SK-N-SH (cell line): Measurements from ENCODE around the gene GHR. TPM values are rescaled to one million over a fixed set of nuclear protein-coding genes. Genes with fewer than 3 reads are reported as not detected.

Source experiments
- CTCF ChIA-PET: fragments of 300-600, 350-600 bp; formaldehyde crosslinking; extraction: SDS; loops from one replicate; lab custom pipeline; 2021; lab: Yijun Ruan, JAX
- POLR2A ChIA-PET: fragments of 350-600 bp; sonication (Branson Sonifier 250); formaldehyde crosslinking; extraction: SDS; loops from one replicate; lab custom pipeline; 2020; ENCODE audit warnings: antibody characterized with exemption, inconsistent platforms; lab: Yijun Ruan, JAX
- DNase-seq: peaks from one replicate; pipeline ENCODE4 v3.0.0; 2012
- H2AFZ ChIP-seq: fragments of 200-600 bp; sonication (generic); 2 replicates; pipeline ENCODE4 v1.8.1; 2016; ENCODE audit warnings: antibody characterized with exemption, mild to moderate bottlenecking, low read depth
- H3F3A ChIP-seq: fragments of 200-600 bp; sonication (generic); replicated peaks from 2 replicates; pipeline ENCODE3; 2016; ENCODE audit warnings: antibody characterized with exemption, mild to moderate bottlenecking; ENCODE audit not compliant: insufficient read depth
- H3K27ac ChIP-seq, 2 experiments: fragments of 200-500 bp in 1 of 2; fragments of 200-600 bp in 1 of 2; sonication (Bioruptor generic) in 1 of 2; sonication (generic), shearing (Covaris generic) in 1 of 2; 2 replicates each; pipeline versions ENCODE4 v1.5.1 to v1.6.1; 2014 to 2016; ENCODE audit warnings: low read depth in 2 of 2, inconsistent platforms in 1 of 2, low read length in 1 of 2, mild to moderate bottlenecking in 1 of 2, mixed read lengths in 1 of 2
- H3K27me3 ChIP-seq: fragments of 200-600 bp; sonication (generic), shearing (Covaris generic); 2 replicates; pipeline ENCODE4 v1.6.1; 2016; ENCODE audit warnings: mixed run types; ENCODE audit not compliant: insufficient read depth
- H3K36me3 ChIP-seq, 2 experiments: fragments of 200-500 bp in 1 of 2; fragments of 200-600 bp in 1 of 2; sonication (Bioruptor generic) in 1 of 2; sonication (generic) in 1 of 2; replicated peaks in 1 of 2; 2 replicates each; pipeline versions ENCODE3 to v1.5.1; 2014 to 2016; ENCODE audit warnings: low read length in 1 of 2, mild to moderate bottlenecking in 1 of 2; ENCODE audit not compliant: insufficient read depth in 2 of 2, control insufficient read depth in 1 of 2
- H3K4me1 ChIP-seq, 2 experiments: fragments of 200-500 bp in 1 of 2; fragments of 200-600 bp in 1 of 2; sonication (Bioruptor generic) in 1 of 2; sonication (generic), shearing (Covaris generic) in 1 of 2; 2 replicates each; pipeline versions ENCODE4 v1.5.1 to v1.6.1; 2014 to 2016; ENCODE audit warnings: low read depth in 1 of 2, low read length in 1 of 2, mixed run types in 1 of 2; ENCODE audit not compliant: insufficient read depth in 2 of 2, control insufficient read depth in 1 of 2
- H3K4me2 ChIP-seq: fragments of 200-600 bp; sonication (generic), shearing (Covaris generic); 2 replicates; pipeline ENCODE4 v1.6.1; 2017; ENCODE audit warnings: mixed run types
- H3K4me3 ChIP-seq, 2 experiments: fragments of 200-500 bp in 1 of 2; fragments of 200-600 bp in 1 of 2; sonication (Bioruptor generic) in 1 of 2; sonication (generic), shearing (Covaris generic) in 1 of 2; 2 replicates each; pipeline versions ENCODE4 v1.5.1 to v1.8.1; 2014 to 2016; ENCODE audit warnings: low read depth in 2 of 2, inconsistent platforms in 1 of 2, low read length in 1 of 2, mild to moderate bottlenecking in 1 of 2, mixed read lengths in 1 of 2, moderate library complexity in 1 of 2
- H3K79me2 ChIP-seq: fragments of 200-600 bp; sonication (generic); 2 replicates; pipeline ENCODE4 v1.8.1; 2017; ENCODE audit warnings: mild to moderate bottlenecking; ENCODE audit not compliant: insufficient read depth
- H3K9ac ChIP-seq: fragments of 200-600 bp; sonication (generic); 2 replicates; pipeline ENCODE4 v1.6.1; 2017; ENCODE audit warnings: mixed run types
- H3K9me2 ChIP-seq: fragments of 200-600 bp; sonication (generic); 2 replicates; pipeline ENCODE4 v1.6.1; 2017; ENCODE audit warnings: mixed run types
- H3K9me3 ChIP-seq: fragments of 200-600 bp; sonication (generic); 2 replicates; pipeline ENCODE4 v1.6.1; 2017; ENCODE audit warnings: mixed run types, mild to moderate bottlenecking, moderate library complexity
- H4K20me1 ChIP-seq: fragments of 200-600 bp; sonication (generic); 2 replicates; pipeline ENCODE4 v1.6.1; 2017; ENCODE audit warnings: mild to moderate bottlenecking, mixed run types; ENCODE audit not compliant: insufficient read depth
- ELF1 ChIP-seq: IDR thresholded peaks from 2 replicates; pipeline ENCODE4 v1.4.0; 2012
- FOSL2 ChIP-seq: IDR thresholded peaks from 2 replicates; pipeline ENCODE4 v1.4.0; 2012; ENCODE audit warnings: low read depth, mild to moderate bottlenecking, moderate library complexity, borderline replicate concordance
- FOXJ3 ChIP-seq: sonication (generic); formaldehyde crosslinking; IDR thresholded peaks from 2 replicates; pipeline ENCODE4 v1.5.1; 2020; ENCODE audit warnings: mild to moderate bottlenecking, missing genetic modification reagents
- FOXM1 ChIP-seq: IDR thresholded peaks from 2 replicates; pipeline ENCODE4 v1.4.0; 2012; ENCODE audit warnings: low read depth, mild to moderate bottlenecking
- GATA2 ChIP-seq: sonication (generic); formaldehyde crosslinking; IDR thresholded peaks from 2 replicates; pipeline ENCODE4 v1.5.0; 2020; ENCODE audit warnings: mild to moderate bottlenecking, missing genetic modification reagents
- JUND ChIP-seq: IDR thresholded peaks from 2 replicates; pipeline ENCODE4 v1.4.0; 2012
- MEF2A ChIP-seq: IDR thresholded peaks from 2 replicates; pipeline ENCODE4 v1.4.0; 2012; ENCODE audit warnings: low read depth, borderline replicate concordance
- MXI1 ChIP-seq: IDR thresholded peaks from 2 replicates; pipeline ENCODE4 v1.6.1; 2012; ENCODE audit warnings: mild to moderate bottlenecking, low read depth, low read length, improper control_type of control experiment
- NFIC ChIP-seq: IDR thresholded peaks from 2 replicates; pipeline ENCODE4 v1.4.0; 2012; ENCODE audit warnings: borderline replicate concordance
- NRF1 ChIP-seq: IDR thresholded peaks from 2 replicates; pipeline ENCODE4 v1.6.1; 2012; ENCODE audit warnings: low read depth, mild to moderate bottlenecking, low read length
- PBX3 ChIP-seq: IDR thresholded peaks from 2 replicates; pipeline ENCODE4; 2012
- POLR2AphosphoS5 ChIP-seq: IDR thresholded peaks from 2 replicates; pipeline ENCODE4 v1.6.1; 2012; ENCODE audit warnings: low read depth, low read length
- RAD21 ChIP-seq: IDR thresholded peaks from 2 replicates; pipeline ENCODE4 v1.6.1; 2012; ENCODE audit warnings: mild to moderate bottlenecking, low read length
- RXRA ChIP-seq: IDR thresholded peaks from 2 replicates; pipeline ENCODE4 v1.4.0; 2012; ENCODE audit warnings: low read depth, mild to moderate bottlenecking, borderline replicate concordance
- SIN3A ChIP-seq: IDR thresholded peaks from 2 replicates; pipeline ENCODE4 v1.6.1; 2012; ENCODE audit warnings: low read depth, mild to moderate bottlenecking, low read length, moderate library complexity, borderline replicate concordance
- TCF12 ChIP-seq: IDR thresholded peaks from 2 replicates; pipeline ENCODE4 v1.4.0; 2012
- USF2 ChIP-seq: fragments of 150-350 bp; IDR thresholded peaks from 2 replicates; pipeline ENCODE4 v1.6.1; 2017; ENCODE audit warnings: antibody characterized with exemption, low read length, low read depth, borderline replicate concordance
- YY1 ChIP-seq: IDR thresholded peaks from 2 replicates; pipeline ENCODE4 v1.4.0; 2012; ENCODE audit warnings: low read depth, mild to moderate bottlenecking
- WGBS: methylation state at CpG from one replicate; pipeline ENCODE4 v1.1.6; 2017; ENCODE audit warnings: low lambda C conversion rate; 5-methylcytosine and 5-hydroxymethylcytosine counted together
- polyA plus RNA-seq, 3 experiments: library from polyadenylated mRNA; depleted of rRNA; stranded (reverse); fragments of >200 nt; gene quantifications; 2 replicates each; pipeline ENCODE4 v1.2.3, GENCODE V29; 2012

GHR gene
- polyA plus RNA-seq, 1 of the 3 experiments (the other 2 are of a cell fraction), result 0.03 TPM

GRCh38 chr5:42600441-42600840, 177.2 kb downstream of the GHR start:
- H3K27me3 ChIP-seq, result no peaks in the 10 kb centered on the region; the same call in 1 of the 2 replicates
- no peaks in the 10 kb centered on the region for H3K79me2 ChIP-seq
- no peak overlapping the region for H3K9ac ChIP-seq
- no peak overlapping the region for H2AFZ ChIP-seq
- no peaks in the 10 kb centered on the region for H3K9me3 ChIP-seq
- DNase-seq, result no peak
- H3K9me2 ChIP-seq, result no peaks in the 10 kb centered on the region; the same call in 1 of the 2 replicates
- H3K4me1 ChIP-seq, result no peaks in the 10 kb centered on the region
- WGBS, result 12% methylated on average over 1 of the region's 1 CpG
- no peaks in the 10 kb centered on the region for H3K36me3 ChIP-seq
- no peaks in the 10 kb centered on the region for H3F3A ChIP-seq
- H3K4me3 ChIP-seq, result no peak overlapping the region
- H3K27ac ChIP-seq, result no peak overlapping the region
- H4K20me1 ChIP-seq, result no peaks in the 10 kb centered on the region
- TF ChIP-seq MEF2A (no peak), RAD21 (no peak), GATA2 (CRISPR knock-in tag) (no peak), PBX3 (no peak), JUND (no peak), POLR2AphosphoS5 (no peak)
- TF ChIP-seq, all 33 proteins: peak for 0
- H3K4me2 ChIP-seq, result no peak overlapping the region
- ChIA-PET POLR2A (no interaction called here), CTCF (no interaction called here)

- TF ChIP-seq FOXM1 (no peak), FOXJ3 (CRISPR knock-in tag) (no peak), RXRA (no peak), USF2 (no peak), SIN3A (no peak), NRF1 (no peak), YY1 (no peak), RAD21 (no peak), ELF1 (no peak), TCF12 (no peak), MXI1 (no peak), NFIC (no peak), FOSL2 (no peak), JUND (no peak)
- TF ChIP-seq, all 33 proteins: peak for 0
- no peak overlapping the region for H2AFZ ChIP-seq
- no peak for DNase-seq
- no peak overlapping the region for H3K4me2 ChIP-seq
- H3K4me1 ChIP-seq, result no peaks in the 10 kb centered on the region
- H4K20me1 ChIP-seq, result no peaks in the 10 kb centered on the region
- H3K4me3 ChIP-seq, result no peak overlapping the region
- no peak overlapping the region for H3K27ac ChIP-seq
- POLR2A ChIA-PET, result no interaction called here
- H3K9me2 ChIP-seq, result no peaks in the 10 kb centered on the region; the same call in 1 of the 2 replicates
- no peaks in the 10 kb centered on the region for H3F3A ChIP-seq
- no peaks in the 10 kb centered on the region for H3K9me3 ChIP-seq
- H3K27me3 ChIP-seq, result no peaks in the 10 kb centered on the region; the same call in 1 of the 2 replicates
- no peaks in the 10 kb centered on the region for H3K36me3 ChIP-seq
- CTCF ChIA-PET, result no interaction called here
- no peak overlapping the region for H3K9ac ChIP-seq
- no peaks in the 10 kb centered on the region for H3K79me2 ChIP-seq
Observed at GRCh38 chr5:42604171-42604711, 181.0 kb downstream of the GHR start.
